Amniotic stem cell (primary cell): Measurements from ENCODE around the gene INO80C.

Source experiments
- DNase-seq: peaks from one replicate; lab custom pipeline; 2025; lab: John Stamatoyannopoulos, UW

Gene INO80C

DNA sequence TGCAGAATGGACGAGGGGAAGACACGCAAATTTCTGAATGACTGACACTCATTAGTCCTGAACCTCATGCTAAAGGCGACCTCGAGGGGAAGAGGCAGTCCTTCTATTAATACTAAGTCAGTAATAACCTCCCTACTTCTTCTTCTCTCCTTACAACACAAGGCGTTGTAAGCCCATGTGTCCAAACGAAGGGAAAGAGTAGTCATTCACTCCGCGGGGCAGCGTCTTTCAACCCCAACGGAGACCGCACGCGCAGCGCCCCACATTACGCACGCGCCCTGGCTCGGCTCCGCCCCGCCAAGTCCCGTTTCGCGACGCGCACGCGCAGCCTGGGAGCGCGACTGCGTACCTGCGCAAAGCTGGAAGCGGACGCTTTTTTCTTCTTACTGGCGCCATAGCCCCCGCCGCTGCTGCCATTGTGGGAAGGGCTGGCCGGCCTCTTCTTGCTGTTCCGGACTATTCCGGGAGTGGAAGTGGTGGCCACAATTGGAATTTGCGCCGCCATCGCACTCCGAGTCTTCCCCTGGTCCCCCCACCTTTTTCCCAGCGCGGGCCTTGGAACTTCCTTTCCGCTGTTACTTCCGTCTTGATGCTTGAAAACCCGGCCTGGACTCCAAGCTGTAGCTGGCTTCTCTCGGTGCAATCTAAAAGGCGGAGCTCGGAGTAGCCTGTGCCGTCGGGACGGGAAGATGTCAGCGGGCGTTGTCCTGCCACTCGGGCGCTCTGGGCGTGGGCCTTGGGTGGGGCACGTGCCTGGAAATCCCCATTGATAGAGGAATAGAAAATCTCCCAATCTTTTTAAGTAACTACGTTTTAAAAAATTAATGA lies at the start of gene INO80C:
Gene INO80C, minus strand, starts transcription at position 591 of the 828 bp plus-strand sequence. Its CDS starts 86 bp downstream, at position 505.
- DNase-seq = peak; percentile 90

DNA sequence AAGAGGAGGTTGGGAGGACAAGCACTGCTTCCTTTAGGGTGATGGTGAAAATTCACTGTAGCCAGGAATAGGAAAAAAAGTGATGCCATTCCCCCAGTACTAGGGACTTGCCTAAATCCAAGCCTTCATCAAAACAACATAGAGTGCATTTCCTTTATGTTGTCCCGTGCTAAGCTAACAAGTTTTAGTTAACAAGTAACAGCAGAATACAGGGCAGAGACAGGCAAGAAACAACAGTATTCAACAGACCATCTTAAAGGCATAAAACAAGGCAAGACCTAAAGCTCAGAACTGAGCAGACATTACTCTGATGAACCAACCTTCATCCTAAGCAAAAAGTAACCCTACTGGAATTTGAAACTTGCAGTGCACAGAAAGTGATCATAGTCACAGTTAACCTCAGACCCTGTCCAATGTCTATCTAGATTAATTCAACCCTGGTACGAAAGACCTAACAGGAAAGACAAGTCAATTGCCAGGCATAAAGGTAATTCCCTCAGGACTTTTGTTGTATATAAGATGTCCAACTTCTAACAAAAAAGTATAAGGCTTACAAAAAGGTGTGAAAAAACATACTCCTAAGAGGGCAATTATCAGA lies 49.3 kb upstream of the INO80C start:
- DNase-seq = no peak

DNA sequence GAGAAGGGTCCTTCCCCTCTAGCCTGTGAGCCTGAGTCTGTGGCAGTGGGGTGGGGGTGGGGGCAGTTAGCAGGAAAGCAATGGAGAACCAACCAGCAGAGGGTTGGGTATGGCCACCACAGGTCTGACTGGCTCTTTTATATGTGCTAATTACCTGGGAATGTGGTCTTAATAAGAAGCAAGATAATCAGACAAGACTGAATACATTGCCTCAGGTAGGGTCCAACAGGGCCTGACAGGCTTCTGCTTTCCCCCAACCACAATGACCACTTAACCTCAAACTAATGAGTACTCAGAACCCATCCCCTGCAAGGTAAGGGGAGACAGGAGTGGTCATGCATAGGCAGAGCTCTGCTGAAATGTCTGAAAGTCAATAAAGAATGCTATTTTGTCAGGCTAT lies 44.6 kb upstream of the INO80C start:
- no peak for DNase-seq

DNA sequence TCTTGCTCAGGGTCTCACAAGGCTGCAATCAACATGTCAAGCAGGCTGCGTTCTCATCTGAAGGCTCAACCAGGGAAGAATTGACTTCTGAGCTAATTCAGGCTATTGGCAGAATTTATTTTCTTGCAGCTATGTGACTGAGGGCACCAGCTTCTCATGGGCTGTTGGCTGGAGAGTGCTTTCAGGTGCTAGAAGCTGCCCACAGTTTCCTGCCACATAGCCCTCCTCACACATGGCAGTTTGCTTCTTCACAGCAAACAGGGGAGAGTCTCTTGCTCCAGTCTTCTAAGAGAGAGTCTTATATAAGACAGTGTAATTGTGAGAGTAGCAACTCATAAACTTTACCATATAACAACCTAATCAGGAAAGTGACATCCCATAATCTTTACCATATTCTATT lies 37.5 kb upstream of the INO80C start:
- no peak for DNase-seq

- no peak for DNase-seq
Measured at GRCh38 chr18:35533916-35534405, 36.2 kb upstream of the INO80C start.

GRCh38 chr18:35528749-35529274 lies 31.1 kb upstream of the INO80C start:
- no peak for DNase-seq

DNA sequence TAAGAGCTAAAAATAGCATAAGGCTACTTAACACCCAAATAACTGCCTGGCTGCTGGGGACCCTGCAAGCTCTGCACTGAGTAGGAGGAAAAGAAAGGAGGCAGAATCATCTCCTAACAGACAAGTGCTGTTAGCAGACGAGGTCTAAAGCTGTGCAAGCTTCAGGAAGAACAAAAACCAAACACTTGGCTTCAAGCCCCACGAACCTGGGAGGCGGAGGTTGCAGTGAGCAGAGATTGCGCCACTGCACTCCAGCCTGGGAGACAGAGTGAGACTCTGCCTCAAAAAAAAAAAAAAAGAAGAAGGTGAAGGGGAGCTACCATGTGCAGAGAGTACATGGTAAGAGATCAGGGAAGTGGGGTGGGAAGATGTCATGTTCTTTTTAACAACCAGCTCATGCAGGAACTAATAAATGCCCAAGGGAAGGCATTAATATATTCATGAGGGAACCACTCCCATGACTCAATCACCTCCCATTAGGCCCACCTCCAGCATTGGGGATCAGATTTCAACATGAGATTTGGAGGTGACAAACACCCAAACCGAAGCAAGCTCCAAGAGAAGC lies 28.8 kb upstream of the INO80C start:
- DNase-seq = no peak

DNA sequence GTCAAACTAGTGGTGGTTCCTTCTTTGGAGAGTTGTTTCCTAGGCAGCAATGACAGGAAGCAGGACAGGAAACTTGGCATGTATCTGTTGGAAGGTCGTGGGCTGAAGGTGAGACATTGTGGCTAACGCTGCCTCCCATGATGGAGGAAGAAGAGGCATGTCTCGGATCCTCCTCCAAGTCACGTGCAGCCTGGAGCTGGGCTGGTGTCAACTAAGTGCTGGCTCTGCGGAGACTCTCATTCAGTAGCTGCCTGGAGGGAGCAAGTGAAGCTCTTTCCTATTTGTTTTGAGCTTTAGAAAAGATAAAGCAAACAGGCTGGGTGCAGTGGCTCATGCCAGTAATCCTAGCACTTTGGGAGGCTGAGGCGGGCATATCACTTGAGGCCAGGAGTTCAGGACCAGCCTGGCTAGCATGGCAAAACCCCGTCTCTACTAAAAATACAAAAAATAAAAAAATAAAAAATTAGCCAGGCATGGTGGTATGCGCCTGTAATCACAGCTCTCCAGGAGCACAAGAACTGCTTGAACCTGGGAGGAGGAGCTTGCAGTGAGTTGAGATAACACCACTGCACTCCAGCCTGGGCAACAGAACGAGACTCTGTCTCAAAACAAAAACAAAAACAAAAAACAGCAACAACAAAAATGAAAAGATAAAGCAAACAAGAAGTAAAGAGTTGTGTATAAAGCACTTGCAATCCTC lies 28.2 kb upstream of the INO80C start:
- DNase-seq = no peak

DNA sequence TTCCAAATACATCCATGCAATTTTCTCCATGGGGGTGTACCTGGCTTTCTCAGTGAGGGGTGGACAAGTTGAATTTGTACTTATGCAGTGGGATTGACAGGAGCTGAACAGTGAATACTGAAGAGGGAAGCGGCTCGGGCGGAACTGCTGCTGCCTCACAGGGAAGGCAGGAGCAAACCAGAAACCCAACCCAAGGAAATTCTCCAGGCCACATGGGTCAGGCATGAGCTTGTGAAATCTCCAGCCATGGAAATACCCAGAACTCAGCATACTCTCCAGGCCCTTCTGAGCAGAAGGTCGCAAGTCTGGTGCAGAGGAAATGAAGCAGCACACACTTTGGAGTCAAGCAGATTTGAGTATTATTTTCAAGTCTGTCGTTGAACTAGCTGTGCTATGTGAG lies 26.5 kb upstream of the INO80C start:
- no peak for DNase-seq

DNA sequence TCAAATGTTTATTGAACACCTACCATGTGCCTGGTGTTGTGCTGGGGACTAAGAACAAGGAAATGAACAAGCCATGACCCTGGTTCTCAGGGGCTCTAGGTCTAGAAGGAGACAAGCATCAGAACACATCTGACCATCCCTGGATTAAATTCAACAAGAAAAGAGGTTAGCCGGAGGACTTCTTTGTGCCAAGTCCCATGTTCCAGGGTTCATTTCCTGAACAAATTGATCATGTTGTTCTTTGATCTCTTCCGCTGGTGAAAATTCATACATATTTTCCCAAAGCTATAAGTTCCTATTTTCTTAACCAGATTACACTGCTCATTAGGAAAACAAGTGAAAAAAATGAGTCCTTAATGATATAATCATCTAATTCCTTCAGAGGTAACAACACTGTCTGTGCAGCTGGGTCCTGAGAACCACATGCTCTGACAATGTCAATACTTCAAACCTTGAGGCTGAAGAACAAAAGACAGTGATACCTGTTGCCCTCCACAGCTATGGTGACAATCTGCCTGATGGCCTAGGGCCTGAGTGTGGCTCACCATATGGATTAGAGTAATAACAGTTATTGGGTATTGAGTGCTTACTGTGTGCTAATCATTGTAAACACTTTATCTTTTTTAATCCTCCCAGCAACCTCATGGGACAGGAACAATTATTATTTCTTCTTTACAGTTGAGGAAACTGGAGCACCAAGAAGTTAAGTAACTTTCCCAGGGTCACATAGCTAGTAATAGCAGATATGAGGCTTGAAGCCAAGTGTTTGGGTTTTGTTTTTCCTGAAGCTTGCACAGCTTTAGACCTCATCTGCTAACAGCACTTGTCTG lies 24.6 kb upstream of the INO80C start:
- DNase-seq = no peak

DNA sequence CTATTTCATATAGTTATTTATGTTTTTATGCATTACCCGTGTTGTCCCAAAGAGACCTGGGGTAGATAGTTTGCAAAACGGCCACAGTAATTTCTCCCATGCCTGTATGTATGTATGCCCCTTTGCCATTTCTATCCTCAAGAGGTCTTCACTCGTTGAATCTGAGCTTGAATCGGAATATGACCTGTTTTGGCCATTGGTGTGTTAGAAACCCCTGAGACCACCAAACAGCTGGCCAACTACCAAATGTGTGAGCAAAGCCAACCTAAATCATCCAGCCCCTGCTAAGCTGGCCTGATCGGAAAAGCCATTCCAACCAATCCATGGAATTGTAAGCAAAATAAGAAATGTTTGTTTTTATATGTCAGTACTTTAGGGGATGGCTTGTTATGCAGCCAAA lies 23.4 kb upstream of the INO80C start:
- no peak for DNase-seq

GRCh38 chr18:35519148-35519899 lies 21.6 kb upstream of the INO80C start:
- DNase-seq = no peak

DNA sequence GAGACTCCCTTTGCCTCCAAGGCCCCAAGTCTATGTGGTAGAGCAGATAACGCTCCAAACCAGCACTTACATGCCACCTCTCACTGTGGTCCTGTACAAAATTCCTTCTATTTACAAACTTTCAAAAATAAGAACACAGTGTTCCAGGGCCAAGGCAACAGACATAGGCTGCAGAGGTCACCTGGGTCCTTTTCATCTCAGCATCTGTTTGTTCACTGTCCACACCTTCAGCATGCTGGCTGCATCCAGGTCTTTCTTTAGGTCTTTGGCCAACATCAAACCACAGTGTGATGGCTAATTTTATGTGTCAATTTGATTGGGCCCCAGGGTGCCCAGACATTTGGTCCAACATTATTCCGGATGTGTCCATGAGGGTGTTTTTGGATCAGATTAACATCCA lies 20.0 kb upstream of the INO80C start:
- DNase-seq = no peak

DNA sequence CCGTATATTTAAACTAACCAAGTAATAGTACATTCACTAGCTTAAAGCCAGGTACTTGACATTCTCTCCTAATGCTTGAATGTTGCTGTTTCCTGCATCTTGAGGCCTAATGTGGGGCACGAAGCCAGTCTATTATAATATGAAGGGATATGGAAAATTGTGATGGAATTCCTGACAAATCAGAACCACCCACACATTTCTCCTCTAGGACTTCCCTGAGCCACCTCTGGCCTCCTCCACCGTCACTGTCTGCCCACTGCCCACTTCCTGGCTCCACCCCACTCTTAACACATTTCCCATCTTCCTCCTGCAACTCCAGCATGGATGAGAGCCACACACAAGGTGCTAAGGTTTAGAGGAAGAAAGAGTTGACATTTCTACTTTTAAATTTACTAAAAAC lies 19.0 kb upstream of the INO80C start:
- no peak for DNase-seq

DNA sequence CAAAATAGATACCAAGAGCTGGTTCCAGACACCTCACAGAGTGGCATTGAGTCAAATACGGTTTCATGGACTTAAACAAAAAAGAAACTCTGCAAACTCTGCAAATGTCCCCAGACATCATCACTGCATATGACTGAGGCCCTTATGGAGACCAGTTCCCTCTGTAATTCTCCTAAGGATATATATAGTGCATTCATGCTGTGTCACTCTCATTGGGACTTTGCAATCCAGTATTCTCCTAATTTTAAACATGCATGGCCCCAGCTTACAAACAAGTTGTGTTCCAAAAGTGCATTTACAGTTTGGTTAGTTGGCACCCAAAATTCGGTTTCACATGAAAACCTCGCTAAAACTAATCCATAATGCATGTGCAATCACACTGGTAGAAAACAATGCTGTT lies 18.6 kb upstream of the INO80C start:
- DNase-seq = no peak

DNA sequence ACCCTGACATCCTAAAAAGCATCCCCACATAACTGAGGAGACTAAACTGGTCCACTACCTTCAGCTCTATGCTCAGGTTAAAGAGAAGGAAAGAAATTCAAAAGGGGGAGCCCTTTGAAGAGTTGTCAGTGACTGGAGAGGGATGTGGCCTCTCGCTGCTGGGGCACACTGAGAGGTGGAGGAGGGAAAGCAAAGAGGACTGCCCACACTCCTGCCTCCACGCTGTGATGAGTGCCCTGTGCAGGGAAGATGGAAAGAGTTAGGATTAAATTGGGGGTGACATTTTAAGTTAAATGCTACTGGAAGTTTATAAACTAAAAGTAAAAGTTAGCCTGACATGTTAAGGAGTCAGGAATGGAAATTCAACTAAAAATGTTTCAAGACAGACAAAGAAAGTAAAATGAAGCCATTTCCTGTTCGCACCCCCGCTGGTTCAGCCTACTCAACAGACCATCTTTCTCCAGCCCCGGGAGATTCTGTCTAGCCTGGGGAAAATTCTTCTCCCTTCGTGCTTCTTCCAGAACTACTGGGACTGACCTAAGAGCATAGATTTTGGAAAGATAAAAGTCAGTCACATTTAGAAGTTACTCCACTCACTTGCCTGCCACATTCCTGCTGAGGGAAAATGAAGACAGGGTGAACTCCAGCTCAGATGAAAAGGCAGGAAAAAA lies 17.8 kb upstream of the INO80C start:
- DNase-seq = no peak

GRCh38 chr18:35514752-35515459 lies 17.1 kb upstream of the INO80C start:
- no peak for DNase-seq

DNA sequence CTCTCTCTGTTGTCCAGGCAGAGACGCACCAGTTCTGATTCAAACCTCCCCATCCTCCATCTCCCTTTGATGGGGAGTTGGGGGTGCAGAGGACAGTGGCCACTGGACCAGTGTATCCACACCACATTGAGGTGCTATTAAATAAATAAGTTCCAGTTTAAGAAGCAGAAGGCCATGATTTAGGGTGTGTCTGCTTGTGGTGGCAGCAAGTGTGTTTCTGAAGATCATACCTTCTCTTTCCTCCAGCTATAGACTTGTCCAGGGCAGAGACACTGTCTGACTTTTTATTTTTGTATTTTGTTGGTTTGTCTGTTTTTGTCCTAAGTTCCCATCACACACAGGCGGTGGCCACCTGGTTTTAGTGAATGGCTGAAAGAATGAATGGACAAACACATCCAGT lies 16.5 kb upstream of the INO80C start:
- DNase-seq = no peak

GRCh38 chr18:35513181-35513936 lies 15.6 kb upstream of the INO80C start:
- no peak for DNase-seq
